GM15510 (cell line): Measurements from ENCODE around the gene HNRNPUL1.

Experiments
- POLR2A ChIP-seq: IDR thresholded peaks from 3 replicates; pipeline ENCODE4 v1.6.1; 2011; ENCODE audit warnings: borderline replicate concordance; ENCODE audit not compliant: insufficient read length; ENCODE audit errors: extremely low read depth

HNRNPUL1 gene

GRCh38 chr19:41309180-41310032 is 45.2 kb downstream of the HNRNPUL1 start:
- no peak for TF ChIP-seq POLR2A

- peak; percentile 85 for TF ChIP-seq POLR2A
Measured at GRCh38 chr19:41310033-41310831, 46.1 kb downstream of the HNRNPUL1 start, which contains the start of gene CCDC97. Gene CCDC97 (plus strand): TSS chr19:41310172. CDS start chr19:41310311, 139 bp downstream.

- TF ChIP-seq POLR2A, result no peak
Measured at GRCh38 chr19:41311072-41311471, 46.9 kb downstream of the HNRNPUL1 start.

GRCh38 chr19:41311613-41312012 is 47.4 kb downstream of the HNRNPUL1 start:
- TF ChIP-seq POLR2A, result no peak

- TF ChIP-seq POLR2A, result no peak
Measured at GRCh38 chr19:41316306-41316920, 52.2 kb downstream of the HNRNPUL1 start.

GRCh38 chr19:41318696-41319499 is 54.7 kb downstream of the HNRNPUL1 start:
- peak; percentile 25 for TF ChIP-seq POLR2A

- TF ChIP-seq POLR2A, result no peak
Measured at GRCh38 chr19:41319500-41320184, 55.5 kb downstream of the HNRNPUL1 start.

GRCh38 chr19:41320185-41320518 is 56.0 kb downstream of the HNRNPUL1 start:
- TF ChIP-seq POLR2A, result no peak

GRCh38 chr19:41320568-41320967 is 56.4 kb downstream of the HNRNPUL1 start:
- no peak for TF ChIP-seq POLR2A

- no peak for TF ChIP-seq POLR2A
Measured at GRCh38 chr19:41321204-41321599, 57.0 kb downstream of the HNRNPUL1 start.

GRCh38 chr19:41321600-41322270 is 57.6 kb downstream of the HNRNPUL1 start:
- no peak for TF ChIP-seq POLR2A

- TF ChIP-seq POLR2A, result no peak
Measured at GRCh38 chr19:41322451-41322850, 58.3 kb downstream of the HNRNPUL1 start.

- no peak for TF ChIP-seq POLR2A
Measured at GRCh38 chr19:41323023-41323422, 58.9 kb downstream of the HNRNPUL1 start.
